GM19324 (cell line): ENCODE data around the gene IRS2.

Experiments
- ATAC-seq: cut with Tn5 transposase; IDR thresholded peaks from one replicate; pipeline ENCODE4 v1.9.1; 2021; ENCODE audit warnings: mild to moderate bottlenecking, moderate library complexity; ENCODE audit not compliant: unreplicated experiment, low FRiP score

IRS2 gene

GRCh38 chr13:109715902-109716301 lies 70.5 kb downstream of the IRS2 start:
- no peak for ATAC-seq

GRCh38 chr13:109713681-109714080 lies 72.7 kb downstream of the IRS2 start:
- no peak for ATAC-seq

GRCh38 chr13:109712124-109712722 lies 74.2 kb downstream of the IRS2 start:
- no peak for ATAC-seq

- ATAC-seq = no peak
Observed at GRCh38 chr13:109707742-109708617, 78.4 kb downstream of the IRS2 start.

GRCh38 chr13:109707044-109707741 lies 79.2 kb downstream of the IRS2 start:
- no peak for ATAC-seq

GRCh38 chr13:109706015-109706715 lies 80.2 kb downstream of the IRS2 start:
- ATAC-seq = no peak

GRCh38 chr13:109704771-109705635 lies 81.4 kb downstream of the IRS2 start:
- no peak for ATAC-seq

- ATAC-seq = no peak
Observed at GRCh38 chr13:109703250-109703649, 83.1 kb downstream of the IRS2 start.
